ENCODE measurements around the gene CCL22. TPM values are rescaled to one million over a fixed set of nuclear protein-coding genes. Genes with fewer than 3 reads are reported as not detected.
"Not testable (repeated sequence)": the region's sequence is repeated elsewhere in the genome, so short reads cannot be mapped to it uniquely, and the experiment has no call there.

Gene CCL22
- total RNA-seq, 4 donors from 2014 or later, result not detected

- Histone ChIP-seq H3K27me3 (no peaks in the 10 kb centered on the region), H3K36me3 (no peaks in the 10 kb centered on the region), H3K4me1 (peaks cover 0 to 4% of the 10 kb centered on the region in 2 donors), H3K9me3 (no peaks in the 10 kb centered on the region), H3K4me3 (replicated peaks in 1 of 3) (no peak overlapping the region), H3K27ac (no peak overlapping the region)
- intact Hi-C loops (cut with DNase I), result no loop called here
- 89 to 90% methylated on average over 4 of the region's 4 CpGs for WGBS, 2 donors
- DNase-seq, result no peak
- TF ChIP-seq CTCF (IDR thresholded peaks at IDR 0.05), result no peak
- no peak for TF ChIP-seq POLR2A (IDR thresholded peaks at IDR 0.05)
Measured at GRCh38 chr16:57396786-57397185, 38.2 kb downstream of the CCL22 start.

- WGBS, 2 donors, result 93% methylated on average over 4 of the region's 4 CpGs
- H3K9me3 ChIP-seq; H3K27ac ChIP-seq; H3K4me1 ChIP-seq; DNase-seq; intact Hi-C loops (cut with DNase I); H3K36me3 ChIP-seq; H3K4me3 ChIP-seq (replicated peaks in 1 of 3); H3K27me3 ChIP-seq: not testable (repeated sequence)
Measured at GRCh38 chr16:57397493-57397892, 38.9 kb downstream of the CCL22 start.

GRCh38 chr16:57401943-57402640 lies 43.5 kb downstream of the CCL22 start:
- H3K27me3 ChIP-seq, result no peaks in the 10 kb centered on the region
- H3K4me3 ChIP-seq (replicated peaks in 1 of 3), result no peak overlapping the region
- TF ChIP-seq CTCF (IDR thresholded peaks at IDR 0.05), result no peak
- TF ChIP-seq POLR2A (IDR thresholded peaks at IDR 0.05), result no peak
- WGBS, 2 donors, result 39 to 47% methylated on average over 4 to 7 of the region's 7 CpGs
- no peaks in the 10 kb centered on the region for H3K4me1 ChIP-seq
- H3K27ac ChIP-seq, result no peak overlapping the region
- H3K9me3 ChIP-seq, result no peaks in the 10 kb centered on the region
- DNase-seq, result no peak
- intact Hi-C loops (cut with DNase I), result no loop called here
- H3K36me3 ChIP-seq, result no peaks in the 10 kb centered on the region

- H3K4me1 ChIP-seq, result no peaks in the 10 kb centered on the region
- no peaks in the 10 kb centered on the region for H3K9me3 ChIP-seq
- TF ChIP-seq POLR2A (IDR thresholded peaks at IDR 0.05), result no peak
- no peak for TF ChIP-seq CTCF (IDR thresholded peaks at IDR 0.05)
- no peak for DNase-seq
- 76 to 83% methylated on average over 17 of the region's 17 CpGs for WGBS, 2 donors
- H3K4me3 ChIP-seq (replicated peaks in 1 of 3), result no peak within 1 kb of the TSS
- intact Hi-C loops (cut with DNase I), result no loop called here
- H3K36me3 ChIP-seq, result no peaks in the 10 kb centered on the region
- no peaks in the 10 kb centered on the region for H3K27me3 ChIP-seq
- no peak within 1 kb of the TSS for H3K27ac ChIP-seq
Measured at GRCh38 chr16:57403965-57404817, 45.6 kb downstream of the CCL22 start, which contains the start of gene CCL17. Gene CCL17 (plus strand): TSS chr16:57404767. CDS start chr16:57413933, 9,166 bp downstream.

GRCh38 chr16:57405097-57405496 lies 46.5 kb downstream of the CCL22 start:
- DNase-seq, result no peak
- no peaks in the 10 kb centered on the region for H3K36me3 ChIP-seq
- H3K27me3 ChIP-seq, result no peaks in the 10 kb centered on the region
- intact Hi-C loops (cut with DNase I), result no loop called here
- no peak overlapping the region for H3K4me3 ChIP-seq (replicated peaks in 1 of 3)
- H3K9me3 ChIP-seq, result no peaks in the 10 kb centered on the region
- H3K27ac ChIP-seq, result no peak overlapping the region
- 68 to 80% methylated on average over 3 of the region's 3 CpGs for WGBS, 2 donors
- no peak for TF ChIP-seq CTCF (IDR thresholded peaks at IDR 0.05)
- no peak for TF ChIP-seq POLR2A (IDR thresholded peaks at IDR 0.05)
- H3K4me1 ChIP-seq, result no peaks in the 10 kb centered on the region
